Measurements from ENCODE around the gene PLEKHG4B.

Gene PLEKHG4B

GRCh38 chr5:167982-168660 lies 76.2 kb downstream of the PLEKHG4B start:
- in situ Hi-C loops (cut with HindIII; ENCODE audit: low sequenced_read_pairs): no loop called here

- in situ Hi-C loops (cut with HindIII; ENCODE audit: low sequenced_read_pairs): no loop called here
Measured at GRCh38 chr5:169071-169727, 77.2 kb downstream of the PLEKHG4B start.

- in situ Hi-C loops (cut with HindIII; ENCODE audit: low sequenced_read_pairs): no loop called here
Measured at GRCh38 chr5:169728-170094, 77.7 kb downstream of the PLEKHG4B start.

GRCh38 chr5:170971-171800 lies 79.2 kb downstream of the PLEKHG4B start:
- in situ Hi-C loops (cut with HindIII; ENCODE audit: low sequenced_read_pairs): no loop called here

GRCh38 chr5:171801-172331 lies 79.9 kb downstream of the PLEKHG4B start:
- in situ Hi-C loops (cut with HindIII; ENCODE audit: low sequenced_read_pairs): no loop called here

GRCh38 chr5:172421-172820 lies 80.5 kb downstream of the PLEKHG4B start:
- in situ Hi-C loops (cut with HindIII; ENCODE audit: low sequenced_read_pairs): no loop called here

GRCh38 chr5:172841-173251 lies 80.9 kb downstream of the PLEKHG4B start:
- in situ Hi-C loops (cut with HindIII; ENCODE audit: low sequenced_read_pairs): no loop called here

- in situ Hi-C loops (cut with HindIII; ENCODE audit: low sequenced_read_pairs): no loop called here
Measured at GRCh38 chr5:173392-174290, 81.7 kb downstream of the PLEKHG4B start.

GRCh38 chr5:174291-174600 lies 82.3 kb downstream of the PLEKHG4B start:
- in situ Hi-C loops (cut with HindIII; ENCODE audit: low sequenced_read_pairs): no loop called here

GRCh38 chr5:174876-175465 lies 83.0 kb downstream of the PLEKHG4B start:
- in situ Hi-C loops (cut with HindIII; ENCODE audit: low sequenced_read_pairs): no loop called here

GRCh38 chr5:176296-176823 lies 84.4 kb downstream of the PLEKHG4B start:
- in situ Hi-C loops (cut with HindIII; ENCODE audit: low sequenced_read_pairs): no loop called here

GRCh38 chr5:178110-178509 lies 86.1 kb downstream of the PLEKHG4B start:
- in situ Hi-C loops (cut with HindIII; ENCODE audit: low sequenced_read_pairs): no loop called here

GRCh38 chr5:179401-179800 lies 87.4 kb downstream of the PLEKHG4B start:
- in situ Hi-C loops (cut with HindIII; ENCODE audit: low sequenced_read_pairs): no loop called here

- in situ Hi-C loops (cut with HindIII; ENCODE audit: low sequenced_read_pairs): no loop called here
Measured at GRCh38 chr5:180286-180918, 88.4 kb downstream of the PLEKHG4B start.

GRCh38 chr5:181160-181559 lies 89.2 kb downstream of the PLEKHG4B start:
- in situ Hi-C loops (cut with HindIII; ENCODE audit: low sequenced_read_pairs): no loop called here

- in situ Hi-C loops (cut with HindIII; ENCODE audit: low sequenced_read_pairs): no loop called here
Measured at GRCh38 chr5:181566-181965, 89.6 kb downstream of the PLEKHG4B start.

- in situ Hi-C loops (cut with HindIII; ENCODE audit: low sequenced_read_pairs): no loop called here
Measured at GRCh38 chr5:182126-182525, 90.2 kb downstream of the PLEKHG4B start.

- in situ Hi-C loops (cut with HindIII; ENCODE audit: low sequenced_read_pairs): no loop called here
Measured at GRCh38 chr5:184471-184870, 92.5 kb downstream of the PLEKHG4B start.
